IMR-90 (cell line): ENCODE results near the gene HOXB7.

Experiments used
- CTCF ChIP-seq: conservative IDR thresholded peaks from 2 replicates; pipeline ENCODE4 v1.5.1; 2012; ENCODE audit warnings: mild to moderate bottlenecking, low read depth, low read length, improper control_type of control experiment
- MAFK ChIP-seq: IDR thresholded peaks from 2 replicates; pipeline ENCODE4 v1.6.1; 2012; ENCODE audit warnings: low read depth, low read length, improper control_type of control experiment

GRCh38 chr17:48569240-48569582, 41.6 kb downstream of the HOXB7 start:
- TF ChIP-seq CTCF (no peak), MAFK (no peak)
